Dendritic cell treated with granulocyte-macrophage colony-stimulating factor and Interleukin-4, amounts not matched to agents 40 ng/mL and 50 ng/mL, for 4 days (primary cell): ENCODE measurements around the gene RNPC3.
"Not testable (repeated sequence)": the region's sequence is repeated elsewhere in the genome, so short reads cannot be mapped to it uniquely, and the experiment has no call there.

Source experiments
- H3K27ac Mint-ChIP-seq: one replicate; pipeline ENCODE4 v1.8.0; 2022; ENCODE audit warnings: mild to moderate bottlenecking, mixed read lengths
- H3K27me3 Mint-ChIP-seq: one replicate; pipeline ENCODE4 v1.8.0; 2022; ENCODE audit warnings: mild to moderate bottlenecking, mixed read lengths
- H3K36me3 Mint-ChIP-seq: one replicate; pipeline ENCODE4 v1.8.0; 2022; ENCODE audit warnings: low read depth, mixed read lengths
- H3K4me1 Mint-ChIP-seq: one replicate; pipeline ENCODE4 v1.8.0; 2022; ENCODE audit warnings: low read depth, mixed read lengths
- H3K4me3 Mint-ChIP-seq: one replicate; pipeline ENCODE4 v1.8.0; 2022; ENCODE audit warnings: mild to moderate bottlenecking, moderate library complexity, mixed read lengths
- H3K9me3 Mint-ChIP-seq: one replicate; pipeline ENCODE4 v1.8.0; 2022; ENCODE audit warnings: mixed read lengths
- intact Hi-C: fragments of 100-400 bp; cut with micrococcal nuclease; formaldehyde crosslinking; loops from one replicate; pipeline ENCODE4 v1.15.0; 2022

RNPC3 gene

GRCh38 chr1:103576065-103576464 is 50.6 kb downstream of the RNPC3 start:
- Mint-ChIP-seq H3K27me3 (no peaks in the 10 kb centered on the region), H3K9me3 (no peaks in the 10 kb centered on the region), H3K36me3 (no peaks in the 10 kb centered on the region), H3K4me1 (no peaks in the 10 kb centered on the region), H3K4me3 (no peak overlapping the region), H3K27ac (no peak overlapping the region)
- intact Hi-C loops = no loop called here

- H3K9me3 Mint-ChIP-seq, H3K27ac Mint-ChIP-seq, H3K27me3 Mint-ChIP-seq, intact Hi-C loops, H3K4me3 Mint-ChIP-seq, H3K36me3 Mint-ChIP-seq, H3K4me1 Mint-ChIP-seq: not testable (repeated sequence)
These were observed 51.3 kb downstream of the RNPC3 start for GRCh38 chr1:103576784-103577183.

- Mint-ChIP-seq H3K36me3 (no peaks in the 10 kb centered on the region), H3K27ac (no peak overlapping the region), H3K9me3 (peaks cover 9% of the 10 kb centered on the region), H3K4me1 (no peaks in the 10 kb centered on the region), H3K4me3 (no peak overlapping the region), H3K27me3 (no peaks in the 10 kb centered on the region)
- intact Hi-C loops = no loop called here
These were observed 57.0 kb downstream of the RNPC3 start for GRCh38 chr1:103582464-103582863.

GRCh38 chr1:103583887-103584286 is 58.4 kb downstream of the RNPC3 start:
- Mint-ChIP-seq H3K4me3 (no peak overlapping the region), H3K36me3 (no peaks in the 10 kb centered on the region), H3K27me3 (no peaks in the 10 kb centered on the region), H3K27ac (no peak overlapping the region), H3K4me1 (no peaks in the 10 kb centered on the region), H3K9me3 (peaks cover 23% of the 10 kb centered on the region)
- intact Hi-C loops = no loop called here

- H3K27ac Mint-ChIP-seq = no peak overlapping the region
- H3K36me3 Mint-ChIP-seq = no peaks in the 10 kb centered on the region
- peaks cover 30% of the 10 kb centered on the region for H3K9me3 Mint-ChIP-seq
- H3K27me3 Mint-ChIP-seq = no peaks in the 10 kb centered on the region
- intact Hi-C loops = no loop called here
- no peaks in the 10 kb centered on the region for H3K4me1 Mint-ChIP-seq
- H3K4me3 Mint-ChIP-seq = no peak overlapping the region
These were observed 59.0 kb downstream of the RNPC3 start for GRCh38 chr1:103584537-103584936.

DNA sequence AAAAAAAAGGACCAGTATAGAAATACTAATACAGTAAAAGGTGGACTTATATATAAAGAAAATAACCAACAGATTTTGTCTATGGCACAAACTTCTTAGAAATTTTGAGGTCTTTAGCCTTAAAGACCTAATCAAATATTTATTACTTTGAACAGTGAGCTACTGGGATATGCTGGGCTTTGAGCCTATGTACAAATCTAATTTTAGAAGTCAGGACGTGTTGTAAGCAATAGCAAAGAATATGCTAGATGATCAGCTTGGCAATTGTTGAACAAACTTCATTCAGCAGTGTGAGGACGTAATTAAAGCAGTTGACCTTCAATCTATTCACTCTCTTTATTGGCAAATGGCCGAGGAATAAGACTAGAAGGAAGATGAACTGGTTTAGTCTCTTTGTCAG is 77.2 kb downstream of the RNPC3 start:
- H3K9me3 Mint-ChIP-seq, H3K4me3 Mint-ChIP-seq, H3K36me3 Mint-ChIP-seq, H3K4me1 Mint-ChIP-seq, H3K27ac Mint-ChIP-seq, intact Hi-C loops, H3K27me3 Mint-ChIP-seq: not testable (repeated sequence)
